ENCODE results near the gene SLC32A1. TPM values are rescaled to one million over a fixed set of nuclear protein-coding genes. Genes with fewer than 3 reads are reported as not detected.

Gene SLC32A1
- total and polyA plus RNA-seq, 2 of the 4 experiments (the other 2 are of a cell fraction) = not detected

GRCh38 chr20:38737887-38738286 lies 13.6 kb downstream of the SLC32A1 start:
- H3K14ac ChIP-seq (replicated peaks; ENCODE audit: low read depth, low read length) = no peak overlapping the region

More at GRCh38 chr20:38737887-38738286, 13.6 kb downstream of the SLC32A1 start:
- H3K27me3 ChIP-seq (ENCODE audit: control insufficient read depth, insufficient read depth, low read length) = peaks cover 29% of the 10 kb centered on the region
- no peak overlapping the region for H2BK120ac ChIP-seq (ENCODE audit: low read depth, low read length)
- 80% methylated on average over 1 of the region's 1 CpG; no CpG with 5 or more reads in 1 of the 2 experiments for WGBS, 2 experiments (ENCODE audit: extremely low coverage in 2 of 2, insufficient read length in 1 of 2)
- no peak overlapping the region for H2AFZ ChIP-seq (replicated peaks; ENCODE audit: low read length, poor library complexity)
- H3K4ac ChIP-seq (ENCODE audit: low read depth, low read length) = no peak overlapping the region
- no peak overlapping the region for H3K27ac ChIP-seq (ENCODE audit: insufficient read depth, low read length)
- intact Hi-C loops (cut with micrococcal nuclease) (no loop called here), in situ Hi-C loops (cut with MboI; ENCODE audit: low sequenced_read_pairs) (loop anchor here (10.0 to 25.0 kb wide), 3 partner anchors 93 to 276 kb away; partner anchors contain the start of gene RALGAPB), dilution Hi-C loops (cut with HindIII; ENCODE audit: low sequenced_read_pairs, unreplicated experiment) (no loop called here)
- H2BK15ac ChIP-seq (ENCODE audit: low read depth, low read length) = no peak overlapping the region
- H3K56ac ChIP-seq (ENCODE audit: extremely low read depth, insufficient read depth, low read length) = no peak overlapping the region
- no peaks in the 10 kb centered on the region for H4K20me1 ChIP-seq (ENCODE audit: insufficient read depth, low read length)
- no peak overlapping the region for H4K5ac ChIP-seq (ENCODE audit: low read depth, low read length)
- H3K9ac ChIP-seq (ENCODE audit: low read depth, low read length) = no peak overlapping the region
- no peaks in the 10 kb centered on the region for H3K4me1 ChIP-seq (ENCODE audit: control insufficient read depth, insufficient read depth, low read length)
- no peaks in the 10 kb centered on the region for H3K79me1 ChIP-seq (ENCODE audit: low read depth in 1 of 2, low read length in 2 of 2)
- ATAC-seq (ENCODE audit: low read depth) = no peak
- H3K9me1 ChIP-seq (ENCODE audit: insufficient read depth, low read length) = no peaks in the 10 kb centered on the region; the same call in 1 of the 2 replicates
- H4K91ac ChIP-seq (ENCODE audit: insufficient read depth, low read depth, low read length) = no peak overlapping the region
- H3K9me3 ChIP-seq (ENCODE audit: control insufficient read depth, insufficient read depth, low read length) = no peaks in the 10 kb centered on the region
- no peak overlapping the region for H3K4me2 ChIP-seq (ENCODE audit: low read depth, low read length)
- H2BK5ac ChIP-seq (ENCODE audit: low read depth, low read length, poor library complexity, severe bottlenecking) = no peak overlapping the region
- CTCF ChIA-PET = no interaction called here
- H2AK5ac ChIP-seq (ENCODE audit: low read depth, low read length) = no peak overlapping the region
- POLR2A ChIA-PET (ENCODE audit: unreplicated experiment) = no interaction called here
- H3K23ac ChIP-seq (ENCODE audit: low read depth, low read length) = no peak overlapping the region
- no peak overlapping the region for H4K8ac ChIP-seq (ENCODE audit: low read depth in 2 of 2, low read length in 2 of 2)
- no peak overlapping the region for H2AK9ac ChIP-seq (replicated peaks; ENCODE audit: low read depth, low read length, poor library complexity)
- BruUV-seq (replicated peaks) = no TSS peak
- H3K18ac ChIP-seq (ENCODE audit: low read depth, low read length) = no peak overlapping the region
- no peak for DNase-seq
- H3K36me3 ChIP-seq (ENCODE audit: control insufficient read depth, insufficient read depth, low read length) = no peaks in the 10 kb centered on the region
- no peak overlapping the region for H3K4me3 ChIP-seq (ENCODE audit: insufficient read depth, low read depth, low read length)
- H2BK20ac ChIP-seq (ENCODE audit: low read depth, low read length) = no peak overlapping the region
- TF ChIP-seq RFX5 (IDR thresholded peaks at IDR 0.05; ENCODE audit: low read depth, low read length) (no peak), CHD1 (IDR thresholded peaks at IDR 0.05; ENCODE audit: low read depth, low read length) (no peak), CTCF (conservative IDR thresholded peaks at IDR 0.05; ENCODE audit: low read depth, low read length) (no peak), RAD21 (IDR thresholded peaks at IDR 0.05; ENCODE audit: low read length) (no peak), USF2 (IDR thresholded peaks at IDR 0.05; ENCODE audit: low read depth, low read length) (no peak), MXI1 (IDR thresholded peaks at IDR 0.05; ENCODE audit: borderline replicate concordance, low read depth, low read length) (no peak), MAFK (IDR thresholded peaks at IDR 0.05; ENCODE audit: low read depth, low read length) (no peak), NFE2L2 (IDR thresholded peaks at IDR 0.05; ENCODE audit: low read depth, low read length) (no peak), SMC3 (IDR thresholded peaks at IDR 0.05; ENCODE audit: low read depth, low read length) (no peak), ELK1 (IDR thresholded peaks at IDR 0.05; ENCODE audit: borderline replicate concordance, low read depth, low read length) (no peak)

Data from IMR-90 (cell line).